Endothelial cell of umbilical vein (primary cell): ENCODE data around the gene TTC21A. TPM values are rescaled to one million over a fixed set of nuclear protein-coding genes. Genes with fewer than 3 reads are reported as not detected.

ENCODE experiments used
- BruUV-seq: library from RNA; stranded (reverse); fragments of 400-500 nt; replicated peaks from 2 replicates; lab custom pipeline; 2021; lab: Mats Ljungman, UMichigan
- CTCF ChIA-PET: fragments of 300-600, 350-600 bp; sonication (Branson Sonifier 250); formaldehyde crosslinking; loops from one replicate; lab custom pipeline; 2021; ENCODE audit warnings: antibody characterized with exemption, inconsistent platforms; lab: Charles Lee
- POLR2A ChIA-PET: fragments of 300-600, 350-600 bp; sonication (Branson Sonifier 250); formaldehyde crosslinking; loops from one replicate; lab custom pipeline; 2021; ENCODE audit warnings: antibody characterized with exemption, inconsistent platforms; lab: Charles Lee
- DNase-seq: peaks from one replicate; pipeline ENCODE4 v3.0.0-alpha.2; 2011; ENCODE audit warnings: low read depth, low spot score
- FAIRE-seq: peaks from 2 replicates; lab custom pipeline; 2011; peaks lifted over from hg19 to GRCh38; lab: Jason Lieb, UNC
- H2AFZ ChIP-seq: 2 replicates; pipeline ENCODE4 v1.6.0; 2012; ENCODE audit warnings: low read depth, low read length, control low read depth, inconsistent platforms
- H3K27ac ChIP-seq: 2 replicates; pipeline ENCODE4 v1.5.1; 2011; ENCODE audit warnings: low read depth, mild to moderate bottlenecking, control low read depth, low read length, moderate library complexity; ENCODE audit not compliant: insufficient read depth
- H3K27me3 ChIP-seq, 2 experiments: 2 replicates each; pipeline versions ENCODE4 v1.6.0 to v1.6.1; 2011; ENCODE audit warnings: low read length in 2 of 2, mixed read lengths in 1 of 2; ENCODE audit not compliant: control insufficient read depth in 2 of 2, insufficient read depth in 2 of 2
- H3K36me3 ChIP-seq, 2 experiments: 2 replicates in 1 of 2; 3 replicates in 1 of 2; pipeline ENCODE4 v1.5.1; 2011; ENCODE audit warnings: low read length in 2 of 2, mild to moderate bottlenecking in 1 of 2, moderate library complexity in 1 of 2; ENCODE audit not compliant: control insufficient read depth in 2 of 2, insufficient read depth in 2 of 2; ENCODE audit errors: extremely low read depth in 1 of 2
- H3K4me1 ChIP-seq: 3 replicates; pipeline ENCODE4 v1.5.1; 2011; ENCODE audit warnings: mild to moderate bottlenecking, low read length; ENCODE audit not compliant: control insufficient read depth, insufficient read depth; ENCODE audit errors: extremely low read depth
- H3K4me2 ChIP-seq: 2 replicates; pipeline ENCODE4 v1.6.1; 2011; ENCODE audit warnings: low read length, control low read depth, mixed read lengths; ENCODE audit not compliant: insufficient read depth
- H3K4me3 ChIP-seq, 3 experiments: fragments of 200-600 bp in 1 of 3; sonication (generic), shearing (Covaris generic) in 1 of 3; replicated peaks in 1 of 3; 2 replicates each; pipeline ENCODE4 v1.5.1; 2011 to 2016; ENCODE audit warnings: control low read depth in 3 of 3, low read length in 3 of 3, mild to moderate bottlenecking in 2 of 3, inconsistent platforms in 1 of 3, low read depth in 1 of 3, moderate library complexity in 1 of 3; ENCODE audit not compliant: insufficient read depth in 1 of 3
- H3K79me2 ChIP-seq: 2 replicates; pipeline ENCODE4 v1.6.0; 2012; ENCODE audit warnings: low read length, inconsistent platforms; ENCODE audit not compliant: control insufficient read depth, insufficient read depth
- H3K9ac ChIP-seq: replicated peaks from 2 replicates; pipeline ENCODE3; 2011; ENCODE audit warnings: low read length, control low read depth; ENCODE audit not compliant: insufficient read depth; ENCODE audit errors: extremely low read depth
- H3K9me1 ChIP-seq: replicated peaks from 3 replicates; pipeline ENCODE4 v1.6.0; 2011; ENCODE audit warnings: mild to moderate bottlenecking, low read length; ENCODE audit not compliant: control insufficient read depth, insufficient read depth; ENCODE audit errors: extremely low read depth
- H3K9me3 ChIP-seq: replicated peaks from 2 replicates; pipeline ENCODE4 v1.5.1; 2012; ENCODE audit warnings: low read length, inconsistent platforms; ENCODE audit not compliant: control insufficient read depth, insufficient read depth
- H4K20me1 ChIP-seq: replicated peaks from 2 replicates; pipeline ENCODE3; 2011; ENCODE audit warnings: mild to moderate bottlenecking, low read length; ENCODE audit not compliant: control insufficient read depth, insufficient read depth; ENCODE audit errors: extremely low read depth
- EZH2 ChIP-seq: IDR thresholded peaks from 2 replicates; pipeline ENCODE4 v1.6.1; 2012; ENCODE audit warnings: borderline replicate concordance, low read depth, mild to moderate bottlenecking, moderate library complexity, low read length, inconsistent platforms; ENCODE audit not compliant: severe bottlenecking
- FOS ChIP-seq: IDR thresholded peaks from 2 replicates; pipeline ENCODE4 v1.6.1; 2011; ENCODE audit warnings: mild to moderate bottlenecking, low read length, moderate library complexity, borderline replicate concordance; ENCODE audit not compliant: insufficient read depth
- GATA2 ChIP-seq: IDR thresholded peaks from 2 replicates; pipeline ENCODE4 v1.7.0; 2011; ENCODE audit warnings: low read depth, mild to moderate bottlenecking, moderate library complexity, mixed read lengths, low read length; ENCODE audit not compliant: insufficient read length, insufficient read depth
- JUN ChIP-seq: IDR thresholded peaks from 2 replicates; pipeline ENCODE4 v1.6.1; 2011; ENCODE audit warnings: borderline replicate concordance, low read depth; ENCODE audit not compliant: insufficient read length, insufficient read depth
- MAX ChIP-seq: IDR thresholded peaks from 2 replicates; pipeline ENCODE4 v1.6.1; 2011; ENCODE audit not compliant: insufficient read depth, insufficient read length
- MYC ChIP-seq: IDR thresholded peaks from one replicate; pipeline ENCODE4 v1.6.1; 2011; ENCODE audit warnings: mild to moderate bottlenecking, low read depth, low read length
- POLR2A ChIP-seq: IDR thresholded peaks from 2 replicates; pipeline ENCODE4 v1.6.1; 2012; ENCODE audit warnings: low read depth, mild to moderate bottlenecking, control low read depth, low read length
- POLR2AphosphoS5 ChIP-seq: IDR thresholded peaks from 2 replicates; pipeline ENCODE4 v1.6.1; 2012; ENCODE audit warnings: low read depth, mild to moderate bottlenecking, control low read depth, low read length, moderate library complexity; ENCODE audit not compliant: insufficient read depth
- dilution Hi-C: fragments of 300-500 bp; cut with MboI; formaldehyde crosslinking; loops from one replicate; pipeline ENCODE4 v1.15.0; 2019; ENCODE audit warnings: low sequenced_read_pairs; ENCODE audit not compliant: extremely low pct_ligation_motif_present
- intact Hi-C: fragments of 100-400 bp; cut with micrococcal nuclease; formaldehyde crosslinking; loops from one replicate; pipeline ENCODE4 v1.10.0; 2022
- polyA plus RNA-seq, 4 experiments: library from polyadenylated mRNA; depleted of rRNA in 3 of 4; stranded (reverse) in 3 of 4; unstranded in 1 of 4; fragments of >200 nt; gene quantifications; 2 replicates each; pipeline versions ENCODE4 v1.2.1 to v1.2.3, GENCODE V29; 2011 to 2012; ENCODE audit warnings: missing spikeins in 1 of 4
- total RNA-seq: library from RNA; stranded (reverse); gene quantifications from 2 replicates; pipeline ENCODE4 v1.2.3, GENCODE V29; 2021
- TF ChIP-seq, protein P1 (sequence below), 2 donors: IDR thresholded peaks; 1 replicate in 1 of 2; 2 replicates in 1 of 2; pipeline ENCODE4 v1.5.1; 2011; ENCODE audit warnings: low read length in 2 of 2, mild to moderate bottlenecking in 2 of 2, moderate library complexity in 2 of 2, control low read depth in 1 of 2, inconsistent platforms in 1 of 2, low read depth in 1 of 2; ENCODE audit not compliant: insufficient read depth in 1 of 2; ENCODE audit errors: extremely low read depth in 1 of 2

Gene TTC21A
- total and polyA plus RNA-seq, 2 donors (not counting 3 experiments of a cell fraction or from before 2014, with no cell fraction given), result 4.7 to 7.8 TPM

GRCh38 chr3:39169712-39170111 lies 62.2 kb downstream of the TTC21A start:
- no peaks in the 10 kb centered on the region for H3K27me3 ChIP-seq
- no peak overlapping the region for H3K9ac ChIP-seq
- TF ChIP-seq POLR2AphosphoS5 (no peak), POLR2A (no peak), FOS (no peak), MAX (no peak), JUN (no peak), MYC (no peak), EZH2 (no peak), GATA2 (no peak)
- TF ChIP-seq, protein P1, sequence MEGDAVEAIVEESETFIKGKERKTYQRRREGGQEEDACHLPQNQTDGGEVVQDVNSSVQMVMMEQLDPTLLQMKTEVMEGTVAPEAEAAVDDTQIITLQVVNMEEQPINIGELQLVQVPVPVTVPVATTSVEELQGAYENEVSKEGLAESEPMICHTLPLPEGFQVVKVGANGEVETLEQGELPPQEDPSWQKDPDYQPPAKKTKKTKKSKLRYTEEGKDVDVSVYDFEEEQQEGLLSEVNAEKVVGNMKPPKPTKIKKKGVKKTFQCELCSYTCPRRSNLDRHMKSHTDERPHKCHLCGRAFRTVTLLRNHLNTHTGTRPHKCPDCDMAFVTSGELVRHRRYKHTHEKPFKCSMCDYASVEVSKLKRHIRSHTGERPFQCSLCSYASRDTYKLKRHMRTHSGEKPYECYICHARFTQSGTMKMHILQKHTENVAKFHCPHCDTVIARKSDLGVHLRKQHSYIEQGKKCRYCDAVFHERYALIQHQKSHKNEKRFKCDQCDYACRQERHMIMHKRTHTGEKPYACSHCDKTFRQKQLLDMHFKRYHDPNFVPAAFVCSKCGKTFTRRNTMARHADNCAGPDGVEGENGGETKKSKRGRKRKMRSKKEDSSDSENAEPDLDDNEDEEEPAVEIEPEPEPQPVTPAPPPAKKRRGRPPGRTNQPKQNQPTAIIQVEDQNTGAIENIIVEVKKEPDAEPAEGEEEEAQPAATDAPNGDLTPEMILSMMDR (IDR thresholded peaks at IDR 0.05; ENCODE audit: extremely low read depth in 1 of 2, insufficient read depth in 1 of 2, low read depth in 1 of 2, low read length in 2 of 2), result no peak
- no peaks in the 10 kb centered on the region for H3K79me2 ChIP-seq
- no peak for FAIRE-seq
- no peaks in the 10 kb centered on the region for H3K36me3 ChIP-seq
- H3K4me2 ChIP-seq, result no peak overlapping the region
- ChIA-PET CTCF (interaction anchor here (0.8 to 1.6 kb wide), 2 partner anchors 22 to 119 kb away, joined by 4 to 5 read pairs; no protein-coding TSS in a partner anchor), POLR2A (no interaction called here)
- H4K20me1 ChIP-seq, result no peaks in the 10 kb centered on the region
- no peak overlapping the region for H2AFZ ChIP-seq
- no peak for DNase-seq
- dilution Hi-C loops, result no loop called here
- H3K27ac ChIP-seq, result no peak overlapping the region
- H3K4me3 ChIP-seq, result no peak overlapping the region
- intact Hi-C loops, result no loop called here
- no TSS peak for BruUV-seq
- H3K9me3 ChIP-seq, result no peaks in the 10 kb centered on the region
- H3K4me1 ChIP-seq, result peaks cover 29% of the 10 kb centered on the region
- no peaks in the 10 kb centered on the region for H3K9me1 ChIP-seq
